Upper lobe of left lung (tissue), 6 donors: ENCODE results near the gene MAP4K1. TPM values are rescaled to one million over a fixed set of nuclear protein-coding genes. Genes with fewer than 3 reads are reported as not detected.
"Not testable (repeated sequence)": the region's sequence is repeated elsewhere in the genome, so short reads cannot be mapped to it uniquely, and the experiment has no call there.

Source experiments
- ATAC-seq, 2 donors: fragments of 200-7000 bp; cut with Tn5 transposase; one replicate each; pipeline ENCODE4 v1.9.1; 2022; ENCODE audit warnings: mild to moderate bottlenecking in 2 of 2, moderate library complexity in 2 of 2; ENCODE audit not compliant: low FRiP score in 2 of 2
- DNase-seq, 2 donors: peaks; one replicate each; pipeline ENCODE4 v3.0.0-alpha.2; 2019 to 2020
- H3K27ac ChIP-seq, 4 donors: fragments of 200-600 bp; sonication (generic); one replicate each; pipeline ENCODE4 v1.5.1; 2016 to 2019
- H3K27me3 ChIP-seq, 4 donors: fragments of 200-600 bp; sonication (generic); one replicate each; pipeline ENCODE4 v1.5.1; 2017 to 2019
- H3K36me3 ChIP-seq, 4 donors: fragments of 200-600 bp; sonication (generic); one replicate each; pipeline ENCODE4 v1.5.1; 2016 to 2019
- H3K4me1 ChIP-seq, 4 donors: fragments of 200-600 bp; sonication (generic); one replicate each; pipeline ENCODE4 v1.5.1; 2018 to 2019
- H3K4me3 ChIP-seq, 4 donors: fragments of 200-600 bp; sonication (generic); one replicate each; pipeline ENCODE4 v1.5.1; 2017 to 2019; ENCODE audit warnings: mild to moderate bottlenecking in 2 of 4, moderate library complexity in 1 of 4
- H3K9me3 ChIP-seq, 4 donors: fragments of 200-600 bp; sonication (generic); one replicate each; pipeline ENCODE4 v1.5.1; 2018 to 2019
- CTCF ChIP-seq, 6 experiments: fragments of 450-650 bp in 4 of 6; fragments of 200-600 bp in 2 of 6; sonication (generic) in 2 of 6; IDR thresholded peaks; one replicate each; pipeline ENCODE4 v1.5.1; 2016 to 2019; ENCODE audit warnings: antibody characterized with exemption in 6 of 6
- EP300 ChIP-seq, 4 donors: sonication (generic); formaldehyde crosslinking; IDR thresholded peaks; one replicate each; pipeline ENCODE4 v1.5.1; 2017; ENCODE audit warnings: antibody characterized with exemption in 4 of 4, control low read depth in 2 of 4
- POLR2A ChIP-seq, 4 donors: fragments of 450-650 bp; IDR thresholded peaks; one replicate each; pipeline ENCODE4 v1.5.1; 2016 to 2017; ENCODE audit warnings: antibody characterized with exemption in 4 of 4, mild to moderate bottlenecking in 2 of 4
- POLR2AphosphoS5 ChIP-seq, 2 donors: sonication (generic); formaldehyde crosslinking; IDR thresholded peaks; one replicate each; pipeline ENCODE4 v1.5.1; 2017; ENCODE audit warnings: antibody characterized with exemption in 2 of 2
- WGBS, 2 donors: methylation state at CpG; one replicate each; pipeline ENCODE4 v1.1.5; 2017 to 2018; 5-methylcytosine and 5-hydroxymethylcytosine counted together
- total RNA-seq, 6 donors: library from RNA; depleted of rRNA in 4 of 6; stranded (reverse); fragments of >200 nt in 4 of 6; gene quantifications; one replicate each; pipeline versions ENCODE4 v1.1.0 to v1.2.1, GENCODE V29; 2016 to 2021
- donor health status: DM: no; HTN: no; CAD: no; lungs with moderate emphysema.
- donor health status: DM: no; HTN: yes; CAD: no; lungs with severe emphysema.

The MAP4K1 gene
- total RNA-seq, 6 donors from 2014 or later = 6.2 to 28.3 (median 9.9) TPM

GRCh38 chr19:38588041-38588440 is 29.7 kb downstream of the MAP4K1 start:
- TF ChIP-seq CTCF (IDR thresholded peaks at IDR 0.05) = no peak
- WGBS, 2 donors = 84 to 89% methylated on average over 2 of the region's 2 CpGs
- H3K36me3 ChIP-seq = no peaks in the 10 kb centered on the region
- no peak overlapping the region for H3K4me3 ChIP-seq
- H3K27me3 ChIP-seq = no peaks in the 10 kb centered on the region
- no peak overlapping the region for H3K27ac ChIP-seq
- H3K9me3 ChIP-seq = no peaks in the 10 kb centered on the region
- DNase-seq (no peak), ATAC-seq (no peak)
- no peaks in the 10 kb centered on the region for H3K4me1 ChIP-seq

- WGBS, 2 donors = 84 to 100% methylated on average over 2 of the region's 2 CpGs
Observed at GRCh38 chr19:38587562-38587961, 30.2 kb downstream of the MAP4K1 start.

GRCh38 chr19:38583985-38584305 is 33.8 kb downstream of the MAP4K1 start:
- WGBS, 2 donors = 83 to 85% methylated on average over 4 of the region's 4 CpGs
- no peak for TF ChIP-seq CTCF (IDR thresholded peaks at IDR 0.05)
- ATAC-seq (no peak), DNase-seq (no peak)
- Histone ChIP-seq H3K27me3 (no peaks in the 10 kb centered on the region), H3K36me3 (no peaks in the 10 kb centered on the region), H3K9me3 (no peaks in the 10 kb centered on the region), H3K4me1 (peaks cover 0 to 6% (median 0%) of the 10 kb centered on the region in 4 donors), H3K4me3 (no peak overlapping the region), H3K27ac (no peak overlapping the region)

More at GRCh38 chr19:38587562-38587961, 30.2 kb downstream of the MAP4K1 start:
- Histone ChIP-seq H3K4me3 (no peak overlapping the region), H3K36me3 (no peaks in the 10 kb centered on the region), H3K27me3 (no peaks in the 10 kb centered on the region), H3K9me3 (no peaks in the 10 kb centered on the region), H3K27ac (no peak overlapping the region), H3K4me1 (no peaks in the 10 kb centered on the region)
- DNase-seq (no peak), ATAC-seq (no peak)
- no peak for TF ChIP-seq POLR2AphosphoS5 (IDR thresholded peaks at IDR 0.05)

- peaks cover 0 to 6% (median 0%) of the 10 kb centered on the region in 4 donors for H3K4me1 ChIP-seq
- H3K9me3 ChIP-seq = no peaks in the 10 kb centered on the region
- H3K4me3 ChIP-seq = no peak overlapping the region
- H3K27me3 ChIP-seq = no peaks in the 10 kb centered on the region
- TF ChIP-seq CTCF (IDR thresholded peaks at IDR 0.05) = no peak
- TF ChIP-seq POLR2AphosphoS5 (IDR thresholded peaks at IDR 0.05) = no peak
- no peak for TF ChIP-seq EP300 (IDR thresholded peaks at IDR 0.05)
- no peak for TF ChIP-seq POLR2A (IDR thresholded peaks at IDR 0.05)
- H3K36me3 ChIP-seq = no peaks in the 10 kb centered on the region
- ATAC-seq = no peak
- peak in 1 of 2 donors; percentile 39 for DNase-seq
- no peak overlapping the region for H3K27ac ChIP-seq
- WGBS, 2 donors = 84 to 89% methylated on average over 14 of the region's 14 CpGs
Observed at GRCh38 chr19:38583219-38583984, 34.4 kb downstream of the MAP4K1 start.

GRCh38 chr19:38580080-38580479 is 37.7 kb downstream of the MAP4K1 start:
- Histone ChIP-seq H3K36me3 (no peaks in the 10 kb centered on the region), H3K4me3 (no peak overlapping the region), H3K4me1 (peaks cover 0 to 6% (median 0%) of the 10 kb centered on the region in 4 donors), H3K27me3 (no peaks in the 10 kb centered on the region), H3K9me3 (no peaks in the 10 kb centered on the region), H3K27ac (no peak overlapping the region)
- WGBS, 2 donors = 87 to 97% methylated on average over 5 to 15 of the region's 15 CpGs
- TF ChIP-seq POLR2A (IDR thresholded peaks at IDR 0.05) (no peak), CTCF (IDR thresholded peaks at IDR 0.05) (no peak), EP300 (IDR thresholded peaks at IDR 0.05) (no peak), POLR2AphosphoS5 (IDR thresholded peaks at IDR 0.05) (no peak)
- ATAC-seq (peak; percentile 5 to 14), DNase-seq (peak in 1 of 2 donors; percentile 67)

- DNase-seq (peak in 1 of 2 donors; percentile 86), ATAC-seq (peak; percentile 9 to 79)
- H3K4me1 ChIP-seq, H3K27ac ChIP-seq, H3K9me3 ChIP-seq, H3K36me3 ChIP-seq, H3K27me3 ChIP-seq, H3K4me3 ChIP-seq: not testable (repeated sequence)
- 46 to 68% methylated on average over 6 of the region's 6 CpGs for WGBS, 2 donors
Observed at GRCh38 chr19:38579304-38579703, 38.4 kb downstream of the MAP4K1 start.
